Measurements from ENCODE around the gene DUSP6. TPM values are rescaled to one million over a fixed set of nuclear protein-coding genes. Genes with fewer than 3 reads are reported as not detected.

Gene DUSP6
- total and polyA plus RNA-seq, 9 of the 15 experiments (the other 6 are each of a cell fraction or from before 2014, with no cell fraction given): 0.04 to 0.60 (median 0.08) TPM; not detected in 2

DNA sequence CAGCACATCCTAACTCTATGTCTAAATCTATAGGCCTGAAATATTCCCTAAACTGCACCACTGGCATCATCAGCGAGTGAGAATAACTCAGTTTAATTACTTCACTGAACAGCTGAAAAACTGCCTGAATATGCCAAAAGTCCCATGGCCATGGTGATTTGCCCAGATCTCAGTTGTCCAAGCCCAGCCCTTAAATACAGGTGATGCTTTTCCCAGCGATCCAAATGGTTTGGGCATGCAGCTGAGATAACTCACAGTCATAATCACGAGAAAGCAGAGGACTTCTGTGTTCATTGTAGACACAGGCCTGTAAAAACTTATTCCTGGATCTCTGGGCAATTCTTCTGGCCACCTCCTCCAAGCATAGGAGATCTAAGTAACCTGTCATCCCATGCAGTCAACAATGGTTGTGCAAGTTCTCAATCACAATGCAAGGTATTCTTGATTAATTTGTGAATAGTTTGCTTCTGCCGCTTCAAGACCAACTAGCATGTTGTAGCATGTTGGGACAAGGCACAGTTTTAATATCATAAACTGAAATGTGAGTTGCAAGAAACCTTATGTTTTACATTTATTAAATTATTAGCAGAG lies 40.5 kb downstream of the DUSP6 start (continued):
- TF ChIP-seq YY1 (IDR thresholded peaks at IDR 0.05; ENCODE audit: borderline replicate concordance in 1 of 3, control insufficient read depth in 1 of 3, extremely low read depth in 1 of 3, insufficient read depth in 3 of 3, insufficient read length in 1 of 3, insufficient replicate concordance in 2 of 3, low read depth in 1 of 3, low read length in 2 of 3): no peak
- TF ChIP-seq ZNF507 (tag; conservative IDR thresholded peaks at IDR 0.05): no peak
- TF ChIP-seq EP400 (IDR thresholded peaks at IDR 0.05): no peak
- TF ChIP-seq ZNF589 (CRISPR knock-in tag; IDR thresholded peaks at IDR 0.05; ENCODE audit: low read depth): no peak
- no peak for TF ChIP-seq TGIF2 (CRISPR knock-in tag; IDR thresholded peaks at IDR 0.05)
- no peak for TF ChIP-seq ZNF586 (CRISPR knock-in tag; conservative IDR thresholded peaks at IDR 0.05)

DNA sequence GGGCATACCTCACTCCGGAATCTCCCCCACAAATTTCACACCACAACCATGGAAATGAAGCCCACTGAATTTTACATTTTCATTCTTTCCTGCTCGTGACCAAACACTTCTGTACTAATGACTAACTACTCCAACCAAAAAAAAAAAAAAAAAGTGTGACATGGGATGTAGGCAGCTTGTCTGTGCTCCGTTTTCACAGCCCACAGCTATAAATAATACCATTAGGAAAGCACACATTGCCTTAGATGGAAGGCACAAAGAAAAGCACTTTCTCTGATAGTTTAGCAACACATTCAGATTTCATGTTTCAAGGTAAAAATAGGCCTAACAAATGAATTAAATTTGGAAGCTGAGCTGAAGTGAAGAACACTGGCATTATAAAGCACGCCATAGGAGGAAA lies 42.5 kb downstream of the DUSP6 start:
- no peaks in the 10 kb centered on the region for H4K20me1 ChIP-seq (replicated peaks; ENCODE audit: control insufficient read depth, insufficient read depth, low read length)
- intact Hi-C loops (cut with micrococcal nuclease) (no loop called here), in situ Hi-C loops (cut with MboI) (no loop called here)
- CTCF ChIA-PET (ENCODE audit: low intra/inter-chr PET ratio): no interaction called here
- no peaks in the 10 kb centered on the region; a peak in 1 of 5 replicates for H3K4me1 ChIP-seq (replicated peaks in 1 of 2; ENCODE audit: control insufficient read depth in 2 of 2, insufficient read depth in 2 of 2, low read length in 2 of 2)
- no peak overlapping the region for H3K27ac ChIP-seq (ENCODE audit: extremely low read depth, low read depth, low read length)
- H3K27me3 ChIP-seq (ENCODE audit: control insufficient read depth in 2 of 2, insufficient read depth in 2 of 2, low read length in 2 of 2): no peaks in the 10 kb centered on the region
- H3K4me3 ChIP-seq: no peak overlapping the region
- no peaks in the 10 kb centered on the region for H3K9me3 ChIP-seq (replicated peaks; ENCODE audit: control insufficient read depth, insufficient read depth, low read depth, low read length)
- TF ChIP-seq FOXM1 (IDR thresholded peaks at IDR 0.05; ENCODE audit: low read depth) (no peak), FOXM1 (CRISPR knock-in tag; IDR thresholded peaks at IDR 0.05; ENCODE audit: low read depth) (no peak), MTF1 (CRISPR knock-in tag; IDR thresholded peaks at IDR 0.05; ENCODE audit: borderline replicate concordance) (no peak), HNRNPH1 (optimal IDR thresholded peaks at IDR 0.05; ENCODE audit: low read depth, low read length) (no peak), PHB2 (IDR thresholded peaks at IDR 0.05; ENCODE audit: low read depth) (no peak), TAF7 (tag; IDR thresholded peaks at IDR 0.05) (no peak), CTCF (IDR thresholded peaks at IDR 0.05 in 2 of 3, conservative IDR thresholded peaks at IDR 0.05 in 1 of 3; ENCODE audit: insufficient read depth in 2 of 3, low read depth in 1 of 3, low read length in 3 of 3) (no peak), ZFP30 (CRISPR knock-in tag; IDR thresholded peaks at IDR 0.05; ENCODE audit: borderline replicate concordance) (no peak)
- H3K9me1 ChIP-seq (ENCODE audit: control insufficient read depth, insufficient read depth, low read length): no peaks in the 10 kb centered on the region
- H3K79me2 ChIP-seq (ENCODE audit: control insufficient read depth, insufficient read depth, low read length): no peaks in the 10 kb centered on the region
- DNase-seq (ENCODE audit: extremely low read depth in 1 of 4, low spot score in 3 of 4) (no peak), ATAC-seq (no peak), FAIRE-seq (no peak)
- H3K4me2 ChIP-seq (ENCODE audit: insufficient read depth, low read length): no peak overlapping the region
- no TSS peak for BruUV-seq (replicated peaks)
- POLR2A ChIA-PET: no interaction called here
- no peak overlapping the region for H2AFZ ChIP-seq (ENCODE audit: low read depth, low read length)
- H3K36me3 ChIP-seq (ENCODE audit: control insufficient read depth, insufficient read depth, low read length): no peaks in the 10 kb centered on the region
- H3K9ac ChIP-seq (ENCODE audit: insufficient read depth in 1 of 2, low read depth in 2 of 2, low read length in 2 of 2): no peak overlapping the region
- WGBS (ENCODE audit: insufficient coverage, low coverage, missing lambda C conversion rate): 7% methylated on average over 4 of the region's 4 CpGs

Measured in K562 (cell line).